Measurements from ENCODE around the gene PTPN5.
A peak's percentile ranks its signal among the peaks of the same experiment; 100 is the strongest.

The PTPN5 gene

GRCh38 chr11:18736590-18737148, 54.9 kb downstream of the PTPN5 start:
- DNase-seq: no peak

GRCh38 chr11:18733202-18733601, 58.4 kb downstream of the PTPN5 start:
- no peak for DNase-seq

- peak; percentile 27 for DNase-seq
Measured at GRCh38 chr11:18731949-18732821, 59.4 kb downstream of the PTPN5 start.

- no peak for DNase-seq
Measured at GRCh38 chr11:18731441-18731840, 60.2 kb downstream of the PTPN5 start.

GRCh38 chr11:18730020-18730419, 61.6 kb downstream of the PTPN5 start:
- DNase-seq: no peak

- DNase-seq: no peak
Measured at GRCh38 chr11:18729426-18729825, 62.2 kb downstream of the PTPN5 start.

- DNase-seq: no peak
Measured at GRCh38 chr11:18728658-18729057, 62.9 kb downstream of the PTPN5 start.

- peak; percentile 12 for DNase-seq
Measured at GRCh38 chr11:18727479-18728236, 63.9 kb downstream of the PTPN5 start.

GRCh38 chr11:18726040-18726439, 65.6 kb downstream of the PTPN5 start, which contains the start of gene IGSF22:
TSS of gene IGSF22 (minus strand) at chr11:18726188. CDS start at chr11:18724236, 1,952 bp downstream.
- DNase-seq: no peak

- no peak for DNase-seq
Measured at GRCh38 chr11:18723991-18724390, 67.6 kb downstream of the PTPN5 start.

GRCh38 chr11:18722293-18722637, 69.3 kb downstream of the PTPN5 start:
- DNase-seq: no peak

GRCh38 chr11:18721561-18722292, 69.9 kb downstream of the PTPN5 start:
- peak; percentile 58 for DNase-seq

- peak; percentile 62 for DNase-seq
Measured at GRCh38 chr11:18720808-18721560, 70.6 kb downstream of the PTPN5 start.

GRCh38 chr11:18720091-18720807, 71.3 kb downstream of the PTPN5 start:
- no peak for DNase-seq

GRCh38 chr11:18715476-18715875, 76.1 kb downstream of the PTPN5 start:
- DNase-seq: no peak

GRCh38 chr11:18714443-18714780, 77.2 kb downstream of the PTPN5 start:
- no peak for DNase-seq

GRCh38 chr11:18713646-18714442, 77.8 kb downstream of the PTPN5 start:
- DNase-seq: no peak

- no peak for DNase-seq
Measured at GRCh38 chr11:18710545-18710944, 81.1 kb downstream of the PTPN5 start.

- no peak for DNase-seq
Measured at GRCh38 chr11:18709414-18709813, 82.2 kb downstream of the PTPN5 start.

GRCh38 chr11:18707811-18708340, 83.7 kb downstream of the PTPN5 start:
- no peak for DNase-seq

Data from NCI-H1092 treated with DMSO at 0.1 percent for 48 hours (cell line).